ENCODE results near the gene RDH12.

RDH12 gene

DNA sequence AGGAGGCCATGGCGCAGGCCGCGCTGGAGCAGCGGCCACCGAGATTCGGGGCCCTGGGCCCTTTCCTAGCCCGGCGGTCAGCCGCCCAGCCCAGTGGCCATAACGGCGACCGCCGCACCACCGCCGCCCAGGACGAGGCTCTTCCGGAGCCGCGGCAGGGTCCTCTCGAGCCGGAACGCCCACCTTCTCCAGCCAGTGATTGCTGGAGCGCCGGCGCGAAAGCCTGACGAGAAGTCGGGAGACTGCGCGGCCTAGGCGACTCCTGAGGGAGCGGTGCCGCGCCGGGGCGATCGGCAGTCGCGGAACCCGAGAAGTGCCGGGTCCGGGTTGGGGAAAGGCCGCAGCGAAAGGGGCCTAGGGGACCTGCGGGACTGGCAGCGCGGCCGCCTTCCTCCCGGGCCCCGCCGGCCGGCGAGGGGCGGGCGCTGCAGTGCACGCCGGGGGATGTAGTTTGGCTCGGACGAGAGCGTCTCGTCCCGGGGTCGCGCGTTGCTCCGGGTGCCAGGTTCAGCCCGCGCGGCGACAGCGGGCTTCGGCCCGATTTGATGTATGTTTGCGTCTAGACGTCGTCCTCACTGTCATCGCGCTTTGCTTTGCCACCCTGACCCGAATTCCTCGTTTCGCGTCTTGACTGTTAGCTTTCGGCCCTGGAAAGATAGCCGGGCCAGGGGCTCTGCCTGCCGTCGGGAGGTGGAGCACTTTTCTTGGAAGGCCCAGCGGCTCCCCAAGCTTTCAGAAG is 27.0 kb upstream of the RDH12 start, which contains the start of gene VTI1B:
Gene VTI1B (minus strand): TSS at position 153 of the 739 bp plus-strand sequence. CDS start 143 bp downstream, at position 10.
- ATAC-seq (ENCODE audit: low read depth): peak; percentile 86
- TF ChIP-seq, protein P1, sequence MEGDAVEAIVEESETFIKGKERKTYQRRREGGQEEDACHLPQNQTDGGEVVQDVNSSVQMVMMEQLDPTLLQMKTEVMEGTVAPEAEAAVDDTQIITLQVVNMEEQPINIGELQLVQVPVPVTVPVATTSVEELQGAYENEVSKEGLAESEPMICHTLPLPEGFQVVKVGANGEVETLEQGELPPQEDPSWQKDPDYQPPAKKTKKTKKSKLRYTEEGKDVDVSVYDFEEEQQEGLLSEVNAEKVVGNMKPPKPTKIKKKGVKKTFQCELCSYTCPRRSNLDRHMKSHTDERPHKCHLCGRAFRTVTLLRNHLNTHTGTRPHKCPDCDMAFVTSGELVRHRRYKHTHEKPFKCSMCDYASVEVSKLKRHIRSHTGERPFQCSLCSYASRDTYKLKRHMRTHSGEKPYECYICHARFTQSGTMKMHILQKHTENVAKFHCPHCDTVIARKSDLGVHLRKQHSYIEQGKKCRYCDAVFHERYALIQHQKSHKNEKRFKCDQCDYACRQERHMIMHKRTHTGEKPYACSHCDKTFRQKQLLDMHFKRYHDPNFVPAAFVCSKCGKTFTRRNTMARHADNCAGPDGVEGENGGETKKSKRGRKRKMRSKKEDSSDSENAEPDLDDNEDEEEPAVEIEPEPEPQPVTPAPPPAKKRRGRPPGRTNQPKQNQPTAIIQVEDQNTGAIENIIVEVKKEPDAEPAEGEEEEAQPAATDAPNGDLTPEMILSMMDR (IDR thresholded peaks at IDR 0.05; ENCODE audit: poor library complexity, severe bottlenecking): no peak
- Histone ChIP-seq H3K36me3 (ENCODE audit: low read depth) (peaks cover 39% of the 10 kb centered on the region), H3K4me1 (ENCODE audit: insufficient read depth, poor library complexity, severe bottlenecking) (peaks cover 4% of the 10 kb centered on the region), H3K9me3 (ENCODE audit: severe bottlenecking) (no peaks in the 10 kb centered on the region), H3K4me3 (ENCODE audit: severe bottlenecking) (peak within 1 kb of the TSS; percentile 66), H3K27ac (ENCODE audit: poor library complexity, severe bottlenecking) (peak within 1 kb of the TSS; percentile 68), H3K27me3 (ENCODE audit: insufficient read depth, poor library complexity, severe bottlenecking) (no peaks in the 10 kb centered on the region)
- peak; percentile 83 for DNase-seq (ENCODE audit: low spot score)

DNA sequence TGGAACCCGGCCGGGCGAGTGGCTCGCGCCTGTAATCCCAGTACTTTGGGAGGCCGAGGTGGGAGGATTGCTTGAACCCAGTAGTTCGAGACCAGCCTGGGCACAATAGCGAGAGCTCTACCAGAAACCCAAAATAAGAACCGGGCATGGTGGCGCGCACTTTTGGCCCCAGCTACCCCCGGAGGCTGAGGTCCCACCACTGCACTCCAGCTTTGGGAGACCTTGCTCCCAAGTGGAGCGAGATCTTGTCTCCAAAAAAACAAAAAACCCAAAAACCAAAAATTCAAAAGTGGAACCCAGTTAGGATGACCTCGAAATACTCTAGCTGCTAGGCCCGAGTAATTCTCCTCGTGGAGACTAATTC is 26.5 kb upstream of the RDH12 start:
- peak overlapping the region; percentile 68 for H3K27ac ChIP-seq (ENCODE audit: poor library complexity, severe bottlenecking)

DNA sequence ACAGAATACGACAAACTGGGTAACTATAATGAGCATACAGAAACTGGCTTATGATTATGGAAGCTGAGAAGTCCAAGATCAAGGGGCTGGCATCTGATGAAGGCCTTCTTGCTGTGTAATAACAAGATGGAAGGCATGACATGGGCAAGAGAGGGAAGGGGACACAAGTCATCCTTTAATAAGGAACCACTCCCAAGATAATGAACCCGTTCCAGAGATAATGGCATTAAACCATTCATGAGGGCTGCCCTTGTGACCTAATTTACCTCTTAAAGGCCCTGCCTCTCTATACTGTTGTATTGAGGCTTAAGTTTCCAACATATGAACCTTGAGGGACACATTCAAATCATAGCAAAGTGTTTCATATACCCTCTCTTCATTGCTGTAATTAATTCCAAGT is 22.7 kb upstream of the RDH12 start:
- no peak for ATAC-seq (ENCODE audit: low read depth)
- no peaks in the 10 kb centered on the region for H3K27me3 ChIP-seq (ENCODE audit: insufficient read depth, poor library complexity, severe bottlenecking)
- H3K36me3 ChIP-seq (ENCODE audit: low read depth): peaks cover 79% of the 10 kb centered on the region
- no peak overlapping the region for H3K4me3 ChIP-seq (ENCODE audit: severe bottlenecking)
- TF ChIP-seq, protein P1 (IDR thresholded peaks at IDR 0.05; ENCODE audit: poor library complexity, severe bottlenecking): no peak
- H3K9me3 ChIP-seq (ENCODE audit: severe bottlenecking): no peaks in the 10 kb centered on the region
- no peak for DNase-seq (ENCODE audit: low spot score)
- no peak overlapping the region for H3K27ac ChIP-seq (ENCODE audit: poor library complexity, severe bottlenecking)
- H3K4me1 ChIP-seq (ENCODE audit: insufficient read depth, poor library complexity, severe bottlenecking): peaks cover 11% of the 10 kb centered on the region

More for the DNA sequence above, 26.5 kb upstream of the RDH12 start:
- Histone ChIP-seq H3K36me3 (ENCODE audit: low read depth) (peaks cover 44% of the 10 kb centered on the region), H3K4me1 (ENCODE audit: insufficient read depth, poor library complexity, severe bottlenecking) (peaks cover 6% of the 10 kb centered on the region), H3K27me3 (ENCODE audit: insufficient read depth, poor library complexity, severe bottlenecking) (no peaks in the 10 kb centered on the region), H3K9me3 (ENCODE audit: severe bottlenecking) (no peaks in the 10 kb centered on the region), H3K4me3 (ENCODE audit: severe bottlenecking) (peak overlapping the region; percentile 66)
- TF ChIP-seq, protein P1 (IDR thresholded peaks at IDR 0.05; ENCODE audit: poor library complexity, severe bottlenecking): no peak
- DNase-seq (ENCODE audit: low spot score) (no peak), ATAC-seq (ENCODE audit: low read depth) (no peak)

DNA sequence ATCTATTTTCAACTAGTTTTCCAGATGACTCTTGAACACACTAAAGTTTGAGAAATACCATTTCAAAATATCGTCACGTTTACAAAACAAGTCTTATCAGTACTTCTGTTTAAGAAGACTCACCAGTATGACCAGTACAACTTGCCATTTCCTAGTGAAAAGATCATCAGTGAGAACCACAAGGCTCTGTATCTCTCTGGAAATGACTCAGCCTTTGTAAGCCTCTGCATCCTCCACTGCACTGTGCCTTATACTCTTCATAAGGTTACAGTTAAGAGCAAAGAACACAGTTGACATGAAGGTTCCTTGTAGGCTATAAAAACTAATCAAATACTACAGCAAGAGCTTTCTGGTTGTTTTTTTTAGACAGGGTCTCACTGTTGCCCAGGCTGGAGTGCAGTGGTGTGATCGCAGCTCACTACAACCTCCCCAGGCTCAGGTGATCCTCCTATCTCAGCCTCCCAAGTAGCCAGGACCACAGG is 21.5 kb upstream of the RDH12 start:
- peak; percentile 92 for ATAC-seq (ENCODE audit: low read depth)
- DNase-seq (ENCODE audit: low spot score): no peak
- no peaks in the 10 kb centered on the region for H3K27me3 ChIP-seq (ENCODE audit: insufficient read depth, poor library complexity, severe bottlenecking)
- H3K9me3 ChIP-seq (ENCODE audit: severe bottlenecking): no peaks in the 10 kb centered on the region
- peaks cover 91% of the 10 kb centered on the region for H3K36me3 ChIP-seq (ENCODE audit: low read depth)
- H3K4me3 ChIP-seq (ENCODE audit: severe bottlenecking): no peak overlapping the region
- H3K4me1 ChIP-seq (ENCODE audit: insufficient read depth, poor library complexity, severe bottlenecking): peaks cover 11% of the 10 kb centered on the region
- H3K27ac ChIP-seq (ENCODE audit: poor library complexity, severe bottlenecking): peak overlapping the region; percentile 12
- TF ChIP-seq, protein P1 (IDR thresholded peaks at IDR 0.05; ENCODE audit: poor library complexity, severe bottlenecking): no peak

DNA sequence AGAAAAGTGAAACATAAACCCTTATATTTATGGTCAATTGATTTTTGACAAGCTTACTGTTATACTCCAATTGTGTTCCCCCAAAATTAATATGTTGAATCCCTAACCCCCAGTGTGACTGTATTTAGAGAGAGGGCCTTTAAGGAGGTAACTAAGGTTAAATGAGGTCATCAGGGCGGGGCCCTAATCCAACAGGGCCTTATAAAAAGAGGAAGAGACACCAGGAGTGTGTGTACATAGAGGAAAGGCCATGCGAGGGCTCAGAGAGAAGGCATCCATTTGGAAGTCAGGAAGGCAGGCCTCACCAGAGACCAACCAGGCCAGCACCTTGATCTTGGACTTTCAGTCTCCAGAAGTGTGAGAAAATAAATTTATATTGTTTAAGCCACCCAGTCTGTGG is 20.7 kb upstream of the RDH12 start:
- Histone ChIP-seq H3K36me3 (ENCODE audit: low read depth) (peaks cover 93% of the 10 kb centered on the region), H3K4me1 (ENCODE audit: insufficient read depth, poor library complexity, severe bottlenecking) (peaks cover 11% of the 10 kb centered on the region), H3K27ac (ENCODE audit: poor library complexity, severe bottlenecking) (peak overlapping the region; percentile 12), H3K27me3 (ENCODE audit: insufficient read depth, poor library complexity, severe bottlenecking) (no peaks in the 10 kb centered on the region), H3K4me3 (ENCODE audit: severe bottlenecking) (no peak overlapping the region), H3K9me3 (ENCODE audit: severe bottlenecking) (no peaks in the 10 kb centered on the region)
- ATAC-seq (ENCODE audit: low read depth): no peak
- TF ChIP-seq, protein P1 (IDR thresholded peaks at IDR 0.05; ENCODE audit: poor library complexity, severe bottlenecking): no peak
- no peak for DNase-seq (ENCODE audit: low spot score)
